T47D (cell line): ENCODE results near the gene ANKMY1.

Experiments used
- DNase-seq, 2 experiments: peaks; one replicate each; pipeline versions ENCODE4 v3.0.0 to v3.0.0-alpha.2; 2011 to 2012; ENCODE audit warnings: low read depth in 1 of 2, low spot score in 1 of 2
- JUND ChIP-seq: IDR thresholded peaks from 2 replicates; pipeline ENCODE4 v1.6.1; 2012; ENCODE audit warnings: low read depth
- in situ Hi-C: cut with HindIII; loops from 2 replicates; pipeline ENCODE4 v1.10.0; 2016; ENCODE audit warnings: low sequenced_read_pairs, low pct_unique_long_range_greater_than_20kb

ANKMY1 gene

DNA sequence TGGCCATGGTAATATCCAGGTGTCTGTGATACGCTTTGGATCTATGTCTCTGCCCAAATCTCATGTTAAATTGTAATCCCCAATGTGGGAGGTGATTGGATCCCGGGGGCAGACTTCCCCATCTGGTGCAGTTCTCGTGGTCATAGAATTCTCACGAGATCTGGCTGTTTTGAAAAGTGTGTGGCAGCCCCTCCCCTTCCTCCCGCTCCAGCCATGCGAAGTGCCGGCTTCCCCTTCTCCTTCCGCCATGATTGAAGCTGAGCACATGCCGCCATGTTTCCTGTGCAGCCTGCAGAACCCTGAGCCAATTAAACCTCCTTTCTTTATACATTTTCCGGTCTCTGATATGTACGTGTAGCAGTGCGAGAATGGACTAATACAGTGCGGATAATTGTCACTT is 79.9 kb downstream of the ANKMY1 start:
- in situ Hi-C loops: no loop called here
- DNase-seq: no peak
- TF ChIP-seq JUND: no peak

DNA sequence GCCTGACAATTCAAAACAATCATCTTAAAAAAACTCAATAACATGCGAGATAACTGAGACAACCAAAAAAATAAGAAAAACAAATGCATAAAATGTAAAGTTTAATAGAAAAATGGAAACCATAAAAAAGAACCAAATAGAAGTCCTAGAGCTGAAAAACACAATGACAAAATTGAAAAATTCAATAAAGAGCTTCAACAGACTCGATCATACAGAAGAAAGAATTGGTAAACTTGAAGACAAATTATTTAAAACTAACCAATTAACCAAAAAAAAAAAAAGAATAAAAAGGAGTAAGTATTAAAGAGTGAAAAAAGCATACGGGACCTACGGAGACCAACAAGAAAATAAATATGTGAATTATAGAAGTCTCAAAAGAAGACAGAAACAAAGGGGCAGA is 84.6 kb downstream of the ANKMY1 start:
- in situ Hi-C loops: no loop called here
- no peak for DNase-seq
- no peak for TF ChIP-seq JUND

DNA sequence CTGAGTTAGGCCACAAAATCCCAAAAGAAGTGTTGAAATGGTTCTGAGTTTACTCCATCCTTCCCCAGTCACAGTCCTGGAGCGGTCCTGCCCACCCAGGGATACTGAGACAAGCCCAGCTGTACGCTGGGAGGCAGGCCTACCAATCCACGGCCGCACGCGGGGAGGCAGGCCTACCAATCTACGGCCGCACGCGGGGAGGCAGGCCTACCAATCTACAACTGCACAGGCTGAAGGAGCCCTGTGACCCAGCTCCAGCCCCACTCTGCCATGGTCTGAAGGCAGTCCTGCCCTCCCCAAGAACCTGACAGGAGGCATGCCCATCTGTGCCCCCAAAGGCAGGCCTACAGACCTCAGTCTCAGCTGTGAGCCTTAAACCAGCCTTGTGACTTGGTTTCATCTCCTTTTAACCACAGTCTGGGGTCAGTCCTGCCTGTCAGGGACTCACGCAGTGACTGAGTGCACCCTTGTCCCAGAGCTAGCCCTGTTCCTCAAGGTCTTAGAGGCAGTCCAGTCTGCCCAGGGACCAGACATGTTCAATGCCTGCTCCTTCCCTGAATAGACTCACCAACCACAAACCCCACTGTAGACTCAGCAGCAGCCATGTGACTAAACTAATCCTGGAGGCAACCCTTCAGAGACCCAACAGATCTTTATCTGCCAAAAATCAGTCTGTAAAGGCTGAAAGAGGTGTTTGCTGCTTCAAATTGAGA is 85.6 kb downstream of the ANKMY1 start:
- DNase-seq: no peak
- in situ Hi-C loops: no loop called here
- no peak for TF ChIP-seq JUND

DNA sequence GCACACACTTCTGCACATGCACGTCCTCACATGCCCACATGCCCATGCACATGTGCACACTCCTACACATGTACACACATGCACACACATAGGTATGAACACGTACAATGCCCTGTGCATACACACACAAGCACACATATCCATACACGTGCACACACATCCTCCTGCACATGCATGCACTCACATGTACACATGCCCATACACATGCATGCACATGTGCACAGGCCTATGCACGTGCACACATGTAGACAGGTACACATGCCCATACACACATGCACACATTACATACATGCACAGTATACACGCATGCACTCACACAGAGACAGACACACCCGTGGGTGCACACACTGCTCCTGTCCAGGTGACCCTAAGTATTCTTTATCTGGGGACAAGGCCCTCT is 88.0 kb downstream of the ANKMY1 start:
- in situ Hi-C loops: no loop called here
- DNase-seq: no peak
- no peak for TF ChIP-seq JUND

DNA sequence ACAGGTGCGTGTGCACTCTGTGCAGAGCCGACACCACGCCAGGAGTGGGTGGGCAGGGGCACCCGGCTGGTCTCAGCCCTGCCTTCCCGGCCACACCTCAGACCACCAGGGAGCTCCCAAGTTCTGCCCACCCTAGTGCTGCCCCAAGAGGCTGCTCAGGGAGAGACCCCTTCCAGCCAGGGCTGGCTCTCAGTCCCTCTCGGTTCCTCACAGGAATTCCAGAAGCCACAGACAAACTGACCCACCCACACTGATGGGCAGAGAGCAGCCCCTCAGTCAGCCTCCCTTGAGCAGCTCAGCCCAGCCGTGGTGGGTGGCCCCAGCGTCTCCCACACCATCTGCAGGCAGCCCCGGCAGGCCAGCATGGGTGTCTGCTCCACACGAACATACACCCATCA is 88.5 kb downstream of the ANKMY1 start:
- no peak for DNase-seq
- no peak for TF ChIP-seq JUND
- in situ Hi-C loops: no loop called here

DNA sequence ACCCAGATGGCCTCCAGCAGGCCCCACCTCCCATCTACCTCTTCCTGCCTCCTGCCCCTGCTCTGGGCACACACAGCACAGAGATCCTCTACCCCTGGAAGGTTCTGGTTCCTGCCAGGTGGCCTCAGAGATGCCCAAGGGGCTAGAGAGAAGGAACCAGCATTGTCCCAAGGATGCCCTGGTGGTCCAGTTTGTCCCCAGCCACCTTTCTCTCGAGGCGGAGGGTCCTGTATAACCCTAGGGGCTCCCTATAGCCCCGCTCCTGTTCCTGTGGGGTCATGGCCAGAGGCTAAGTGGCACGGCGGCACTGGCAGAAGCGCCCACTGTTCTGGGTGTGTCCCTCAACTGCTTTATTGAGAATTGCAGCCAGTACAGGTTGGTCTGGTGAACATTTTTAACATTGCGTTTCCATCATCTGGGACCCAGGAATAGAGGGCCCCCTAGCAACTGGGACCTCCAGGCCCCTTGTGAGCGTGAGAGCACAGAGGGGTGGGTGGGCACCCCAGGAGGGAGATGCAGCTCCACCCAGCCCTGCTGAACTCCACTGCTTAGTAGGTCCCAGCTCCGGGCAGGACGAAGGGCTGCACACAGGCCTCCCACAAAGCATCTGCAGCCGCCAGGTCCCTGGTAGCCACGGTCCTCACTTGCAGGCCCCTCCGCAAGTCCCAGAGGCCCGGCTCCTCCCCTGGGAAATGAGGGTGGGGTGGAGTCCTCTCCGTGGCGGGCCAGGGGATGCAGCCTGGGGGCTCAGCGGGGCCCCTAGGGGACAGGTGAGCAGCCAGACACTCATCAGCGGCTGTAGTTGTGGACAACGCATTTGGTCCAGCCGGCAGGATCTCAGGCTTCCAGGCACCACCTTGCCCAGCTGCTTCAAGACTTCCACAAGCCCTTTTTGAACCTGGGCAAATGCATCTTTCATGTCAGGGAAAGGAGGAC is 89.2 kb downstream of the ANKMY1 start:
- no peak for TF ChIP-seq JUND
- no peak for DNase-seq
- in situ Hi-C loops: no loop called here

DNA sequence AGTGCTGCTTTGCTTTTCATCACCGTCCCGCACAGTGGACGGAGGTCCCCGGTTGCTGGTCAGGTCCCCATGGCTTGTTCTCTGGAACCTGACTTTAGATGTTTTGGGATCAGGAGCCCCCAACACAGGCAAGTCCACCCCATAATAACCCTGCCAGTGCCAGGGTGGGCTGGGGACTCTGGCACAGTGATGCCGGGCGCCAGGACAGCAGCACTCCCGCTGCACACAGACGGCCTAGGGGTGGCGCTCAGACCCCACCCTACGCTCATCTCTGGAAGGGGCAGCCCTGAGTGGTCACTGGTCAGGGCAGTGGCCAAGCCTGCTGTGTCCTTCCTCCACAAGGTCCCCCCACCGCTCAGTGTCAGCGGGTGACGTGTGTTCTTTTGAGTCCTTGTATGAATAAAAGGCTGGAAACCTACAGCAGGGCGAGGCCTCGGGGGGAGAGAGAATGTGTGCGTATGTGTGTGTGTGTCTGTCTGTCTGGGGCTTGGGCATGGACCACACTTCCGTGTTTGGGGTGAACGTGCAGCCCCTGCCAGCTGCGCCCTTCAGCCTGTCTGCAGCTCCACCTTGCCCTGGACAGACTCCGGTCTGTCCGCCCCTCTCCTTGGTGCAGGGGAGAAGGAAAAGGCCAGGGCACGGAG is 90.0 kb downstream of the ANKMY1 start:
- in situ Hi-C loops: no loop called here
- TF ChIP-seq JUND: no peak
- no peak for DNase-seq

DNA sequence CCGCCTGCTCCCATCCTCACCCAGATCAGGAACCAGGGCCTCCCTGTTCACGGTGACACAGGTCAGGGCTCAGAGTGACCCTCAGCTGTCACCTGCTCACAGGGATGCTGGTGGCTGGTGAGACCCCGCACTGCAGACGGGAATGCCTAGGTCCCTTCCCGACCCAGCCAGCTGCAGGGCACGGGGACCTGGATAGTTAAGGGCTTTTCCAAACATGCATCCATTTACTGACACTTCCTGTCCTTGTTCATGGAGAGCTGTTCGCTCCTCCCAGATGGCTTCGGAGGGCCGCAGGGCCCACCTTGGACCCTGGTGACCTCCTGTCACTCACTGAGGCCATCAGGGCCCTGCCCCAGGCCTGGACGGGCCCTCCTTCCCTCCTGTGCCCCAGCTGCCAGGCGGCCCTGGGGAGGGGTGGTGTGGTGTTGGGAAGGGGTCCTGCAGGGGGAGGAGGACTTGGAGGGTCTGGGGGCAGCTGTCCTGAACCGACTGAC is 90.6 kb downstream of the ANKMY1 start:
- TF ChIP-seq JUND: no peak
- in situ Hi-C loops: no loop called here

DNA sequence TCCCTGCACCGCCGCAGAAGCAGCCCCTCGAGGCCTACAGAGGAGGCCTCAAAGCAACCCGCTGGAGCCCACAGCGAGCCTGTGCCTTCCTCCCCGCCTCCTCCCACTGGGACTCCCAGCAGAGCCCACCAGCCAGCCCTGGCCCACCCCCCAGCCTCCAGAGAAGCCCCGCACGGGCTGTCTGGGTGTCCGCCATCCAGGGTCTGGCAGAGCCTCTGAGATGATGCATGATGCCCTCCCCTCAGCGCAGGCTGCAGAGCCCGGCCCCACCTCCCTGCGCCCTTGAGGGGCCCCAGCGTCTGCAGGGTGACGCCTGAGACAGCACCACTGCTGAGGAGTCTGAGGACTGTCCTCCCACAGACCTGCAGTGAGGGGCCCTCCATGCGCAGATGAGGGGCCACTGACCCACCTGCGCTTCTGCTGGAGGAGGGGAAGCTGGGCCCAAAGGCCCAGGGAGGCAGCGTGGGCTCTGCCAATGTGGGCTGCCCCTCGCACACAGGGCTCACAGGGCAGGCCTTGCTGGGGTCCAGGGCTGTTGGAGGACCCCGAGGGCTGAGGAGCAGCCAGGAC is 91.1 kb downstream of the ANKMY1 start:
- in situ Hi-C loops: no loop called here
- DNase-seq: no peak
- TF ChIP-seq JUND: no peak

More for the DNA sequence above, 90.6 kb downstream of the ANKMY1 start:
- no peak for DNase-seq

DNA sequence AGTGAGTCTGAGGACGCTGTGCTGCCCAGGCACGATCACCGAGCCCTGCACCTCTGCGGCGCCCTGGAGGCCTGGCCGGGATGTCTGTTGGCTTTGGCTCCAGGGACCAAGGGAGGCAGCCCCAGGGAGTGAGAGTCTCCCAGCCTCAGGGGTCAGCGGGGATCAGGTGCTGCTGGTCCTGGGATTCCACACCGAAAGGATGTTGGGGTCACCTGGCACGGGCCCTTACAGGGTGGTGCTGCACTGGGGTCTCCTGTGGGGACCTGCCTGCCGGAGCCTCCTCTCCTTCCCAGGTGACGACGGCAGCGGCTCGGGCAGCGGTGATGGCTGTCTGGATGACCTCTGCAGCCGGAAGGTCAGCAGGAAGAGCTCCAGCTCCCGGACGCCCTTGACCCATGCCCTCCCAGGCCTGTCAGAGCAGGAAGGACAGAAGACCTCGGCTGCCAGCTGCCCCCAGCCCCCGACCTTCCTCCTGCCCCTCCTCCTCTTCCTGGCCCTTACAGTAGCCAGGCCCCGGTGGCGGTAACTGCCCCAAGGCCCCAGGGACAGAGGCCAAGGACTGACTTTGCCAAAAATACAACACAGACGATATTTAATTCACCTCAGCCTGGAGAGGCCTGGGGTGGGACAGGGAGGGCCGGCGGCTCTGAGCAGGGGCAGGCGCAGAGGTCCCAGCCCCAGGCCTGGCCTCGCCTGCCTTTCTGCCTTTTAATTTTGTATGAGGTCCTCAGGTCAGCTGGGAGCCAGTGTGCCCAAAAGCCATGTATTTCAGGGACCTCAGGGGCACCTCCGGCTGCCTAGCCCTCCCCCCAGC is 91.8 kb downstream of the ANKMY1 start:
- in situ Hi-C loops: no loop called here
- TF ChIP-seq JUND: no peak
- DNase-seq: no peak

DNA sequence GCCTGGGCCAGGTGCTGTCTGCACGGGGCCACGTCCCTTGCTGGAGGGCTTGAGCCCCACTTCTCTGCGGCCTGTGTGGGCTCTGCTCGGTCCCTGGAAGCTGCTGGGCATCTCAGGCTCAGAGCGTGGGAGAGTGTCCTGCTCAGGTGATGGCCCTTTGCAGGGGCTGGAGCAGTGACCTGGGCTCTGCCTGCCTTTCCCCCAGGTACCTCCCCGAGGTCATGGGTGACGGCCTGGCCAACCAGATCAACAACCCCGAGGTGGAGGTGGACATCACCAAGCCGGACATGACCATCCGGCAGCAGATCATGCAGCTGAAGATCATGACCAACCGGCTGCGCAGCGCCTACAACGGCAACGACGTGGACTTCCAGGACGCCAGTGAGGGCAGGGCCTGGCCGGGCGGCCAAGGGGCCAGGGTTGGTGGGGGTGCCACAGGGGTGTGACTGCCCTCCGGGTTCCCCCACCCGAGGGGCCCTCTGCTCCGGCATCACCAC is 92.5 kb downstream of the ANKMY1 start:
- no peak for TF ChIP-seq JUND
- in situ Hi-C loops: no loop called here
- DNase-seq: no peak
